Lung (tissue), 12 donors: ENCODE data around the gene VCL. TPM values are rescaled to one million over a fixed set of nuclear protein-coding genes. Genes with fewer than 3 reads are reported as not detected.
"Not testable (repeated sequence)": the region's sequence is repeated elsewhere in the genome, so short reads cannot be mapped to it uniquely, and the experiment has no call there.

ENCODE experiments used
- ATAC-seq: fragments of 200-7000 bp; cut with Tn5 transposase; one replicate; pipeline ENCODE4 v1.9.1; 2020; ENCODE audit warnings: moderate number of reproducible peaks; ENCODE audit not compliant: insufficient read depth, low FRiP score
- DNase-seq, 3 donors: peaks; one replicate each; pipeline ENCODE4 v3.0.0-alpha.2; 2013 to 2017
- H3K27ac ChIP-seq, 2 donors: one replicate each; pipeline ENCODE4 v1.5.1; 2013; ENCODE audit warnings: mild to moderate bottlenecking in 2 of 2, moderate library complexity in 2 of 2, control low read depth in 1 of 2, inconsistent platforms in 1 of 2, low read depth in 1 of 2, low read length in 1 of 2
- H3K27me3 ChIP-seq, 3 donors: one replicate each; pipeline ENCODE4 v1.5.1; 2013; ENCODE audit warnings: low read length in 2 of 3; ENCODE audit not compliant: control insufficient read depth in 3 of 3, insufficient read depth in 3 of 3
- H3K36me3 ChIP-seq, 4 donors: one replicate each; pipeline ENCODE4 v1.5.1; 2013; ENCODE audit warnings: low read length in 4 of 4, mild to moderate bottlenecking in 1 of 4, moderate library complexity in 1 of 4; ENCODE audit not compliant: control insufficient read depth in 4 of 4, insufficient read depth in 4 of 4
- H3K4me1 ChIP-seq, 5 donors: one replicate each; pipeline ENCODE4 v1.5.1; 2013; ENCODE audit warnings: low read length in 5 of 5, mild to moderate bottlenecking in 2 of 5, moderate library complexity in 1 of 5; ENCODE audit not compliant: control insufficient read depth in 5 of 5, insufficient read depth in 5 of 5
- H3K4me3 ChIP-seq: one replicate; pipeline ENCODE4 v1.5.1; 2013; ENCODE audit warnings: mild to moderate bottlenecking, control low read depth, moderate library complexity
- H3K9ac ChIP-seq, 2 donors: one replicate each; pipeline ENCODE4 v1.5.1; 2013; ENCODE audit warnings: low read length in 2 of 2, control low read depth in 1 of 2; ENCODE audit not compliant: insufficient read depth in 1 of 2
- H3K9me3 ChIP-seq, 4 donors: one replicate each; pipeline ENCODE4 v1.5.1; 2013; ENCODE audit warnings: low read length in 3 of 4, mild to moderate bottlenecking in 1 of 4, moderate library complexity in 1 of 4; ENCODE audit not compliant: control insufficient read depth in 4 of 4, insufficient read depth in 3 of 4
- CTCF ChIP-seq: IDR thresholded peaks from 2 replicates; pipeline ENCODE4 v1.5.1; 2012; ENCODE audit warnings: mild to moderate bottlenecking; ENCODE audit errors: control extremely low read depth, extremely low read depth
- WGBS, 2 donors: extraction: QIAGEN DNeasy Blood & Tissue Kit; methylation state at CpG; one replicate each; pipeline ENCODE4 v1.1.7; 2013; 5-methylcytosine and 5-hydroxymethylcytosine counted together
- polyA plus RNA-seq, 2 donors: library from polyadenylated mRNA; stranded (reverse); fragments of 200-250 nt; gene quantifications; one replicate each; pipeline ENCODE4 v1.2.1, GENCODE V29; 2013
- total RNA-seq, 2 donors: library from RNA; depleted of rRNA in 1 of 2; stranded (reverse); fragments of >200 nt in 1 of 2; gene quantifications; one replicate each; pipeline ENCODE4 v1.2.1, GENCODE V29; 2014 to 2021
- donor health status: control.
- donor health status: control.
- donor health status: Bipolar disorder and iron deficiency.
- donor health status: healthy.
- donor health status: DM: yes; HTN: yes; CAD: no.

The VCL gene
- total and polyA plus RNA-seq, 4 donors, result 24.5 to 181 (median 86.3) TPM

GRCh38 chr10:74011017-74011416 is 13.1 kb downstream of the VCL start:
- Histone ChIP-seq H3K9ac (no peak overlapping the region), H3K27ac (no peak overlapping the region), H3K9me3 (no peaks in the 10 kb centered on the region), H3K4me3 (no peak overlapping the region), H3K36me3 (peaks cover 0 to 15% (median 2%) of the 10 kb centered on the region in 4 donors), H3K4me1 (peaks cover 5 to 39% (median 21%) of the 10 kb centered on the region in 5 donors), H3K27me3 (no peaks in the 10 kb centered on the region)
- no peak for TF ChIP-seq CTCF
- no peak for ATAC-seq
- 62 to 78% methylated on average over 6 of the region's 6 CpGs for WGBS, 2 donors
- DNase-seq, result no peak

GRCh38 chr10:74011770-74012169 is 13.9 kb downstream of the VCL start:
- peaks cover 5 to 39% (median 21%) of the 10 kb centered on the region in 5 donors for H3K4me1 ChIP-seq
- DNase-seq, result peak; percentile 57 to 93 (median 91)
- 39 to 55% methylated on average over 1 of the region's 1 CpG for WGBS, 2 donors
- TF ChIP-seq CTCF, result no peak
- no peak for ATAC-seq
- peaks cover 0 to 15% (median 2%) of the 10 kb centered on the region in 4 donors for H3K36me3 ChIP-seq
- H3K27me3 ChIP-seq, result no peaks in the 10 kb centered on the region
- no peak overlapping the region for H3K9ac ChIP-seq
- H3K9me3 ChIP-seq, result no peaks in the 10 kb centered on the region
- no peak overlapping the region for H3K4me3 ChIP-seq
- H3K27ac ChIP-seq, result no peak overlapping the region

GRCh38 chr10:74012480-74012879 is 14.6 kb downstream of the VCL start:
- no peak overlapping the region for H3K4me3 ChIP-seq
- H3K36me3 ChIP-seq, result peaks cover 0 to 11% (median 2%) of the 10 kb centered on the region in 4 donors
- TF ChIP-seq CTCF, result no peak
- ATAC-seq (no peak), DNase-seq (no peak)
- H3K9me3 ChIP-seq, result no peaks in the 10 kb centered on the region
- no peak overlapping the region for H3K9ac ChIP-seq
- no peaks in the 10 kb centered on the region for H3K27me3 ChIP-seq
- H3K4me1 ChIP-seq, result peaks cover 7 to 38% (median 21%) of the 10 kb centered on the region in 5 donors
- WGBS, 2 donors, result 53 to 70% methylated on average over 2 of the region's 2 CpGs
- peak overlapping the region in 1 of 2 donors; percentile 45 for H3K27ac ChIP-seq

GRCh38 chr10:74013004-74013403 is 15.1 kb downstream of the VCL start:
- Histone ChIP-seq H3K9ac (no peak overlapping the region), H3K4me3 (no peak overlapping the region), H3K27ac (no peak overlapping the region), H3K27me3 (no peaks in the 10 kb centered on the region), H3K36me3 (peaks cover 0 to 12% (median 2%) of the 10 kb centered on the region in 4 donors), H3K4me1 (peaks cover 7 to 40% (median 21%) of the 10 kb centered on the region in 5 donors), H3K9me3 (no peaks in the 10 kb centered on the region)
- TF ChIP-seq CTCF, result no peak
- WGBS, 2 donors, result 24 to 62% methylated on average over 1 of the region's 1 CpG
- DNase-seq (no peak), ATAC-seq (no peak)

GRCh38 chr10:74014574-74014973 is 16.7 kb downstream of the VCL start:
- H3K9ac ChIP-seq, H3K4me3 ChIP-seq, H3K9me3 ChIP-seq, H3K27ac ChIP-seq, DNase-seq, ATAC-seq, H3K27me3 ChIP-seq: not testable (repeated sequence)
- WGBS, 2 donors, result 90 to 93% methylated on average over 3 of the region's 3 CpGs
- H3K36me3 ChIP-seq, result peaks cover 0 to 16% (median 3%) of the 10 kb centered on the region in 4 donors
- peaks cover 9 to 44% (median 21%) of the 10 kb centered on the region in 5 donors for H3K4me1 ChIP-seq
